Activated naive CD4-positive, alpha-beta T cell treated with anti-CD3 and anti-CD28 coated beads for 36 hours (primary cell): ENCODE data around the gene ROM1. TPM values are rescaled to one million over a fixed set of nuclear protein-coding genes. Genes with fewer than 3 reads are reported as not detected.

ENCODE experiments used
- CTCF ChIA-PET: fragments of 350-600 bp; sonication (Branson Sonifier 250); formaldehyde crosslinking; loops from one replicate; lab custom pipeline; 2021; ENCODE audit warnings: antibody characterized with exemption; lab: Charles Lee
- DNase-seq: peaks from one replicate; pipeline ENCODE4 v3.0.0-alpha.2; 2020
- H3K27ac Mint-ChIP-seq: one replicate; pipeline ENCODE4 v1.8.0; 2021; ENCODE audit warnings: mild to moderate bottlenecking, mixed read lengths
- H3K27me3 Mint-ChIP-seq: one replicate; pipeline ENCODE4 v1.8.0; 2021; ENCODE audit warnings: low read depth, mixed read lengths
- H3K36me3 Mint-ChIP-seq: one replicate; pipeline ENCODE4 v1.8.0; 2021; ENCODE audit warnings: low read depth, mixed read lengths
- H3K4me1 Mint-ChIP-seq: one replicate; pipeline ENCODE4 v1.8.0; 2021; ENCODE audit warnings: low read depth, mixed read lengths
- H3K4me3 Mint-ChIP-seq: one replicate; pipeline ENCODE4 v1.8.0; 2021; ENCODE audit warnings: mild to moderate bottlenecking, moderate library complexity, mixed read lengths
- H3K9me3 Mint-ChIP-seq: one replicate; pipeline ENCODE4 v1.8.0; 2021; ENCODE audit warnings: mixed read lengths
- intact Hi-C: fragments of 100-400 bp; cut with micrococcal nuclease; formaldehyde crosslinking; loops from one replicate; pipeline ENCODE4 v1.15.1; 2023
- total RNA-seq, 2 experiments: library from RNA; stranded (reverse); gene quantifications; one replicate each; pipeline ENCODE4 v1.2.3, GENCODE V29; 2021

ROM1 gene
- total RNA-seq, 2 experiments from 2014 or later, result 0.52 to 1.0 TPM

DNA sequence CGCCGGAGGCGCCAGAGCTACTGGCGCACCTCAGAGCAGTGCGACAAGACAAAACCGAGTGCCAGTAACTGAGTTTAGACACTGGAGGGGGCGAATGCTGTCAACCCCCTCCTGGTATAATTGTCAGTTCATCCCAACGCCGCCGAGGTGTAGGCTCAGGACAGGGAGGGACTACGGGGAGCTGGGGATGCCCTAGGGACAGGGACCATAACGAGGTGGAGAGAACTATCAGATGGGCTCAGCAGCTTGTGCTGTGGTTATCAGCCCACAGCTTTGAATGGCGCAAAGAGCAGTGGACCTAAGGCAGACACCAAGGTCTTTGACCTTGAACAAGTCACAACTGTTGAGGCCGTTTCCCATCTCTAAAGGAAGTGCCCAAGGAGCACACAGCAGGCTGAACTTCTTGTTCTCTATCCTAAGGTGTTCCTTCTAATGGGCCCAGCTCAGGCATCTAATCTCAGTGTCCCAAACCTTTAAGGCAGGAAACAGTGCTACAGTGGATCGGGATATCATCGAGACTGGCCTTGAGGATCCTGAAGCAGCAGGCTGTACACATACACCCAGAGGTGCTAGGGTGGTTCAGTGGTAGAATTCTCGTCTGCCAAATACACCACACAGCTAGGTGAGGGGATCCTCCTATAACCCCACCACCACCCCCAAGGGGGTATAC lies 20.8 kb upstream of the ROM1 start:
- H3K9me3 Mint-ChIP-seq, result no peaks in the 10 kb centered on the region
- H3K27me3 Mint-ChIP-seq, result no peaks in the 10 kb centered on the region
- H3K4me1 Mint-ChIP-seq, result peaks cover 57% of the 10 kb centered on the region
- CTCF ChIA-PET, result interaction anchor here (0.7 to 4.6 kb wide), 20 partner anchors 9 to 212 kb away, joined by 3 to 28 read pairs (median 5); partner anchors contain the start of genes C11orf98, CSKMT, EEF1G and EML3
- peaks cover 37% of the 10 kb centered on the region for H3K36me3 Mint-ChIP-seq
- peak overlapping the region; percentile 94 for H3K27ac Mint-ChIP-seq
- DNase-seq, result no peak
- intact Hi-C loops, result no loop called here
- H3K4me3 Mint-ChIP-seq, result peak overlapping the region; percentile 94

DNA sequence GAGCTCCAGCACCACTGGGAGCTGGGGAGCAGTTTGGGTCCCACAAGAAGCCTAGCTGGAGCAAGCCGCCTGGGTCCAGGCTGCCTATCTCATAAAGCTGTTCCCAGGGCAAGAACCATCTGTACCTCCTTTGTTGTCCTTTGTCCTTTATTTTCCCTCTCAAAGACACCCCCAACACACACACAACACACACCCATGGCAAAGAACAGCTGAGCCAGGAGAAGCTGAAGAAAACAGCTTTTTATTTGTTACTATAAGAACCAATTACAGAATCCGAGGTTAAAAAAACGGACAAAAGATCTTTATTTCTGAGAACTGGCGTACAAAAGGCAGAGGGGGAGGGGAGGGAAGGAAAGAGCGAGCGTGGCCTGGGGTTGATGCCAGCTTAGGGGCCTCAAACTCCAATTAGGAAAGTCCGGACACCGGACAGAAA lies 20.1 kb upstream of the ROM1 start:
- DNase-seq, result no peak
- intact Hi-C loops, result loop anchor here (1.0 kb wide), 2 partner anchors 101 to 269 kb away; no protein-coding TSS in a partner anchor
- Mint-ChIP-seq H3K4me3 (no peak overlapping the region), H3K27ac (peak overlapping the region; percentile 94), H3K9me3 (no peaks in the 10 kb centered on the region), H3K4me1 (peaks cover 61% of the 10 kb centered on the region), H3K36me3 (peaks cover 42% of the 10 kb centered on the region), H3K27me3 (no peaks in the 10 kb centered on the region)
- CTCF ChIA-PET, result interaction anchor here (0.6 to 4.6 kb wide), 13 partner anchors 8 to 168 kb away, joined by 3 to 28 read pairs (median 8); partner anchors contain the start of genes C11orf98, CSKMT, EML3 and MTA2

DNA sequence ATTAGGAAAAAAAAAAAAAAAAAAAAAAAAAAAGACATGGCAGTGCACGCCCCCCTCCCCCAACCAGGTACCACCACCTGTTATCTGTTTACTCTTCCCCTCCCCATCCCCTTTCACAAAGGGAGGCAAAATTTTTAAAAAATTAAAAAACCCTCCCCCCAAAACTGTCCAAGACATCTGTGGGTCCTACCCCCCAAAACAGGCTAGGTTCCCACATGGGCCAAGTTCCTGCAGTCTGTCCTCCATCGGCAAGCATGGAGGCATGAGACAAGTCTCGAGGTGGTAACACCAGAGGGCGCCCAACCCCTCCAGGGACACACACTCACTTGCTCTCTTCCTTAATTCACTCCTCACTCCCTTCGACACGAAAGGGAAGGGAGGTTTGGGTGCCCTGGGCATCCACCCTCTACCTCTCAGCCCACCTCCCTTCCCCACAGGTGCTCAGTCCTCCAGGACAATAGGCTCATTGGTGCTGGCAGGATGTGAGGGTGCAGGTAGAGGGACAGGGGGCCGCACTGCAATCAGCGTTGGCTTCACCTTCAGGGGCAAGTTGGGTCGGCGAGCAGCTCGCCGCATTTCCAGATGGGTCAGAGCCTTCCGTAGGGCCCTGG lies 19.5 kb upstream of the ROM1 start:
- CTCF ChIA-PET, result interaction anchor here (0.6 to 4.6 kb wide), 15 partner anchors 8 to 169 kb away, joined by 3 to 28 read pairs (median 4); partner anchors contain the start of genes C11orf98, CSKMT, EML3 and MTA2
- H3K36me3 Mint-ChIP-seq, result peaks cover 44% of the 10 kb centered on the region
- peak; percentile 92 for DNase-seq
- H3K9me3 Mint-ChIP-seq, result no peaks in the 10 kb centered on the region
- peaks cover 63% of the 10 kb centered on the region for H3K4me1 Mint-ChIP-seq
- H3K4me3 Mint-ChIP-seq, result peak overlapping the region; percentile 54
- no peaks in the 10 kb centered on the region for H3K27me3 Mint-ChIP-seq
- intact Hi-C loops, result loop anchor here (1.0 kb wide), 2 partner anchors 101 to 269 kb away; no protein-coding TSS in a partner anchor
- peak overlapping the region; percentile 82 for H3K27ac Mint-ChIP-seq

DNA sequence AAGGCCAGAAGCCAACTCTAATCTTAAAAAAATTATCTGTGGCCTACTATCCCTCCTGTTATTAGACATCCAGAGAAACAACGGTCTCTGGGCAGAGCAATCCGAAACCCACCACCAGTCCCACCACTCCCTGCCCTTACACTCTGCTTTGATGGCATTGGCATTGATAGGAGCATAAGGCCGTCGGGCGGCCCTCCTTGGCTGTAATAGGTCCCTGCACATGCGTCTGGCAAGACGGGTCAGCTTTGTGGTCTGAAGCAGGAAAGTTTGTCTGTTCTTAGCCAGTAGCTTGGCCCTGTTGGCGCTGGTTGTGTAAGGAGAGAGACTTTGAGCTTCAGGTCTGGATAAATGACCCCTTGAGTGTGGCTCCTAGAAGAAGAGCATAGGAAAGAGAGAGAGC lies 17.9 kb upstream of the ROM1 start:
- CTCF ChIA-PET, result interaction anchor here (1.3 to 4.6 kb wide), 3 partner anchors 15 to 170 kb away, joined by 4 to 28 read pairs (median 5); partner anchors contain the start of gene EML3
- Mint-ChIP-seq H3K27ac (peak overlapping the region; percentile 7), H3K36me3 (peaks cover 60% of the 10 kb centered on the region), H3K9me3 (no peaks in the 10 kb centered on the region), H3K27me3 (no peaks in the 10 kb centered on the region), H3K4me3 (no peak overlapping the region), H3K4me1 (peaks cover 66% of the 10 kb centered on the region)
- DNase-seq, result no peak
- intact Hi-C loops, result no loop called here

DNA sequence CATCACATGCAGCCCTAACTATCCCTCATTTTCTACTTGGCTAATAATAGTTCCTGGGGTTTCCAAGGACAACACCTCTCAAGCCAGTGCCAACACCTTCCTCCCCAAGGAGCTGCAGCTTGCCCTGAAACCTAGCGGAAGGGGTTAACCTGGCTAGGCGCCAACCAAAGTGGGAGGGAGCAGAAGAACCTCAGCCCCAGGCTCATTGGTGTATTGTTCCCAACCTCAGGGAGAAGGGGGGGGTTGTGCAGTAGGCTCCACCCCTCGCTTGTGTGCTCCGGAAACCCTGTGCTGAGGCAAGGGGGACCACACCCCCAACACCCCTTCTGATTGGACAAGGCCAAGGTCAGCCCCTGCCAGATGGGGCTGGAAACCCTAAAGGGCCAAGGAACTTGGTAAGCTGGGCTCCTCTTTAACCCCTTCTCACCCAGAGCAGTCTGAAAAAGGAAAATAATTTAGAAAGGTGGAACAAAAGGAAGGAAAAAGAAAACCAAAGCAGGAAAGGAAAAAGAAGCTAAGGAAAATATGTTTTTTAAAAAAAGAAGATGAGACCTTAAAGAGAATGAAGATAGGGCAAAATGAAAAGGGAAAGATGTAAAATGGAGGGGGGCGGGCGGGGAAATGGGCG lies 13.9 kb upstream of the ROM1 start:
- CTCF ChIA-PET, result interaction anchor here (0.5 to 1.4 kb wide), 4 partner anchors 13 to 38 kb away, joined by 3 to 4 read pairs (median 3); partner anchors contain the start of gene ROM1
- peaks cover 46% of the 10 kb centered on the region for H3K4me1 Mint-ChIP-seq
- intact Hi-C loops, result loop anchor here (1.0 to 2.0 kb wide), 9 partner anchors 8 to 255 kb away; partner anchors contain the start of genes C11orf98, CSKMT, GANAB and HNRNPUL2
- H3K9me3 Mint-ChIP-seq, result no peaks in the 10 kb centered on the region
- no peaks in the 10 kb centered on the region for H3K27me3 Mint-ChIP-seq
- H3K36me3 Mint-ChIP-seq, result peaks cover 66% of the 10 kb centered on the region
- H3K27ac Mint-ChIP-seq, result peak overlapping the region; percentile 99
- DNase-seq, result peak; percentile 97
- H3K4me3 Mint-ChIP-seq, result peak overlapping the region; percentile 91

DNA sequence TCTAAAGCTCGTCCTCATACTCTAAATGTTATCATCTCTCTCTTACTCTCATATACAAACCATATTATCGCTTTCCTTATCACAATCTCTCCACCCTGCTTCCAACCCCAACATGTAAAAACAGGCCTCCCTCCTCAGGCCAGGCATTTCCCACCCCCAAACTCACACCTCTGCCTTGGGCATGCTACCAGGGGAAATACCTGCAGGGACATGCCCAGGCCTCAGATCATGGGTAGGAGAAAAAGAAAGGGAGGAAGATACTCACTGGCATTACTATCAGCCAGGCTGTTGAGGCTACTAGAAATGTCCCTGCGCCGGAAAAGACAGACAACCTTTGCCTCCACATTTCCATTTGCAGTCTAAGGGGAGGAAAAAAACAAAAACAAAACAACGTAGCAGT lies 13.2 kb upstream of the ROM1 start:
- intact Hi-C loops, result loop anchor here (1.0 to 2.0 kb wide), 10 partner anchors 9 to 281 kb away; partner anchors contain the start of genes C11orf98, CSKMT, GANAB and HNRNPUL2
- Mint-ChIP-seq H3K36me3 (peaks cover 69% of the 10 kb centered on the region), H3K27me3 (no peaks in the 10 kb centered on the region), H3K27ac (peak overlapping the region; percentile 99), H3K4me1 (peaks cover 40% of the 10 kb centered on the region), H3K9me3 (no peaks in the 10 kb centered on the region), H3K4me3 (peak overlapping the region; percentile 91)
- DNase-seq, result peak; percentile 76
- CTCF ChIA-PET, result interaction anchor here (1.1 to 2.1 kb wide), 3 partner anchors 12 to 39 kb away, joined by 3 to 15 read pairs (median 4); partner anchors contain the start of gene ROM1

DNA sequence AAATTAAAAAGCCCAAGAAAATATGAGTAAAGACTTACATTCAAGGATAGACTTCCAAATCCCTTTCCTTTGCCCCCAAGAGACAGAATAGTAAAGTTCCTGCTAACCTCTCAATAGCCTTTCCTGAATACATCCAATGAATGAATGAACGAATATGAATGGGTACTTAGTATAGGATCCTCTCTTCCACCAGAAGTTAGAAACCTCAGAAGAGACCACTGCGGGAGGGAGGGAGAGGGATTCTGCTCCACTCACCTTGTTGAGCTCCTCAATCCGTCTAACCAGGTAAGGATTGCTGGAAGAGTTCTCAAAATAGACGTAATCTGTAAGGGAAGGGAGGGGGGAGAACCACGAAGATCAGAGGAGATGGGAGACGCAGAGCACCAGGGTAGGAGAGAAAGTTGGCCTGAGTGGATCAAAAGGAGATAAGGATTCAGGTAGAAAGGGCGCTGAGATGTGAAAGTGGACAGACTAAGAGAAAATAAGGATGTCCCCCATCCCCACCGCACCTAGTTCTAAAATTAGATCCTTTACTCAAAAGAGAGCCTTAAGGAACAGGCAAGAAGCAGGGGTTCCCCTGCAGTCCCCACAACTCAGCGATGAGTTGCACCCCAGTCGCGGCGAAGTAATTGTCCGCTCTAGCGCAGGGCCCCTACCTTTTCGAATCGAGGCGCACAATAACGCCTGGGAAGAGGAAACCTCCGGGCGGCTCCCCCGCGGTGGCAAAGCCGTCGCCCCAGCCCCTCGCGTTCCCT lies 12.5 kb upstream of the ROM1 start:
- Mint-ChIP-seq H3K27me3 (no peaks in the 10 kb centered on the region), H3K27ac (peak overlapping the region; percentile 99), H3K4me3 (peak overlapping the region; percentile 91), H3K9me3 (no peaks in the 10 kb centered on the region), H3K4me1 (peaks cover 42% of the 10 kb centered on the region), H3K36me3 (peaks cover 68% of the 10 kb centered on the region)
- DNase-seq, result peak; percentile 58
- intact Hi-C loops, result loop anchor here (1.0 to 2.0 kb wide), 2 partner anchors 11 to 280 kb away; partner anchors contain the start of gene SLC3A2
- CTCF ChIA-PET, result interaction anchor here (1.4 to 2.1 kb wide), 3 partner anchors 8 to 39 kb away, joined by 4 to 15 read pairs (median 13); partner anchors contain the start of gene TUT1

DNA sequence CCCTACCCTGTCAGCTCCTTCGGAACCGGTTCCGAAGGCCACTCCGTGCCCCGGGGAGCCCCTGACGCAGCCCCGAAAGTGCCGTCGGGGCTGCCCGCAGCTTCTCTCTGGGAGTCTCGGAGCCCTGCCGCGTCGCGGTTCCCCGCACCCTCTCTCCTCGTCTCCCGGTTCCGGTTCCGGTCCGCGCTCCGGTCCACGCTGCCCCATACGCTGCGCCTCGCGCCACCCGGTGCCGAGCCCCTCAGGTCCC lies 12.0 kb upstream of the ROM1 start:
- peak; percentile 54 for DNase-seq
- Mint-ChIP-seq H3K27ac (peak overlapping the region; percentile 99), H3K4me1 (peaks cover 42% of the 10 kb centered on the region), H3K4me3 (peak overlapping the region; percentile 91), H3K9me3 (no peaks in the 10 kb centered on the region), H3K36me3 (peaks cover 68% of the 10 kb centered on the region), H3K27me3 (no peaks in the 10 kb centered on the region)
- intact Hi-C loops, result loop anchor here (1.0 to 2.0 kb wide), 2 partner anchors 10 to 280 kb away; partner anchors contain the start of gene SLC3A2
- CTCF ChIA-PET, result interaction anchor here (1.0 to 2.1 kb wide), 3 partner anchors 9 to 67 kb away, joined by 4 to 15 read pairs (median 13); partner anchors contain the start of gene TUT1

DNA sequence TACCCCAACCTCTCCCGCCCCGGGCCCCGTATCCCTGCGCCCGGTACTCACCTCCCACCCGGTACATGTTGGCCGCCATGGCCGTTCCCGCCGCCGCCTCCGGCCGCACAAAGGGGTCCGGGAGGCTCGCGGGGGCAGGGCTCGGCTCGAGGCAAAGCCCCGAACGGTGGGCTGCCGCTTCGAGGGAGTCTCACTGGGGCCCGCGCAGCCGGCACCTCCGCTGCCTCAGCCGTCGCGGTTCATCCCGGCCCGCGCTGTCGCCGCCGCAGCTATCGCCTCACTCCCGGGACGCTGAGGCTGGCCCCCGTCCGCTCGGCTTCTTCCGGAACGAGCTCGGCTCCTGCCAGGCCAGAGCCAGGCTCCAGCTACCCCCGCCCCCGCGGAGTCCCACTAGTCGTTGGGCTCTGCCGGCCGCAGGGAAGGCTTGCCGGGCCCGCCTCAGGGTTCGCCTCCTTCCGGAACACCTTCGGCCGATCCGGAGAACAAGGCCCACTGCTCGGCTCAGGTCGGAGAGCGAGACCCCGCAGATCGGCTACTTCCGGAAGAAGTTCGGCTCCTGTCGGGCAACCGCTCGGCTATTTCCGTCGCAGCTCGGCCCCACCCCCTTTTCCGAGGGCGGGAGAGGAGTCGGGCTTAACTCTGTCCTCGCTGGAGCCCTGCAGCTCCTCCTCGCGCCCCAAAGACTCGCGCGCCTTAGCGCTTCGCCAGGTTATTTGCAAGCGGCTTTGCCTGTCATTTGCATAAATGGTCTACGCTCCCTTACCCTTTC lies 11.5 kb upstream of the ROM1 start, which contains the start of gene MTA2:
MTA2 (minus strand) TSS at position 494 of the 769 bp plus-strand sequence; CDS start at position 79, 415 bp downstream.
- CTCF ChIA-PET, result interaction anchor here (0.5 to 2.1 kb wide), 4 partner anchors 10 to 78 kb away, joined by 3 to 15 read pairs (median 8); partner anchors contain the start of gene TUT1
- Mint-ChIP-seq H3K4me1 (peaks cover 45% of the 10 kb centered on the region), H3K9me3 (no peaks in the 10 kb centered on the region), H3K36me3 (peaks cover 69% of the 10 kb centered on the region), H3K27ac (peak within 1 kb of the TSS; percentile 99), H3K27me3 (no peaks in the 10 kb centered on the region), H3K4me3 (peak within 1 kb of the TSS; percentile 91)
- intact Hi-C loops, result loop anchor here (1.0 to 2.0 kb wide), 2 partner anchors 10 to 279 kb away; partner anchors contain the start of gene SLC3A2
- DNase-seq, result peak; percentile 99

DNA sequence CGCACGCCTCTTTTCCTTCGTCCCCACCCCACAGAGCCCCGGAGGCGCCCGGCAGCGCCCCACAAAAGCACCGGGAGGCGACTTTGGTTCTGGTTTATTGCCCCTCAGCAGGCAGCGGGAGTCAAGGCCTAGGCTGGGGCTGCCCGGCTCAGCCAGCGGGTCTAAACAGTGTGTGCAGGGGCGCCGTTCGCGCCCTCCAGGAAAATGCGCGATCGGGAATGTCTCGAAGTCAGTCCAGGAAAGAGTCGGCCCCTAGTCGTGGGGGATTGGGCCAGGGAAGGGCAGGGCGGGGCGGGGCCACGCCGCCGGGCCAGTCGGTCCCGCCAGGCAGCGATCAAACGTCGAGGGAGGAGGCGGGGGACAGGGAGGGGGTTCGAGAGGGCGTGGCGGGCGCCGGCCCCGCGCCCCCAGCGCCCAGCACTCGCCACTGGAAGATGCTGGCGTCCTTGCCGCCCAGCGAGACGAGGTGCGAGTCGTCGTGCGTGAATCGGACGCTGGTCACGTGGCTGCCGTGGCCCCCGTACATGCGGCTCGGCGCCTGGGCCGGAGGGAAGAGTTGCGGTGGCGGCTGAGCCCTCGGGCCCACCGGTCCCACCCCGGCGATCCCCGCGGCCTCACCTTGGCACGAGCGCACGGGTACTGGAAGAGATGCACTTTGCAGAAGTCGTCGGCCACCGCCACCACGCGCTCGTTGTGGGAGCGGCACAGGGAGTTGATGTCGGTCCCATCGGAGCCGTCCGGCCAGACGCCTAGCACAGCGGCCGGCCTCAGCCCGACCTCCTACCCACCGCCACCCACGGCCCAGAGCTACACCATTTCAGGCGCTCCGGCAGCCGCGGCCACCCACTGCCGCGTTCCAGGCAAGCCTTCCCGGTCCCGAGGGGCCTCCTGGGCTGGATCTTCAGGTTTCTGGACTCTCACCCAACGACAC lies 10.7 kb upstream of the ROM1 start:
- Mint-ChIP-seq H3K27me3 (no peaks in the 10 kb centered on the region), H3K4me3 (peak overlapping the region; percentile 91), H3K9me3 (no peaks in the 10 kb centered on the region), H3K4me1 (peaks cover 44% of the 10 kb centered on the region), H3K27ac (peak overlapping the region; percentile 99), H3K36me3 (peaks cover 66% of the 10 kb centered on the region)
- DNase-seq, result peak; percentile 28
- intact Hi-C loops, result no loop called here
- CTCF ChIA-PET, result interaction anchor here (1.0 to 2.1 kb wide), 4 partner anchors 9 to 65 kb away, joined by 4 to 15 read pairs (median 8); partner anchors contain the start of gene TUT1
